B cell (primary cell): ENCODE measurements around the gene CHFR. TPM values are rescaled to one million over a fixed set of nuclear protein-coding genes. Genes with fewer than 3 reads are reported as not detected.

ENCODE experiments used
- ATAC-seq: fragments of 200-7000 bp; cut with Tn5 transposase; one replicate; pipeline ENCODE4 v1.10.0; 2021; ENCODE audit warnings: low read depth, mild to moderate bottlenecking, moderate number of reproducible peaks, moderate library complexity
- CTCF ChIA-PET: fragments of 350-600 bp; sonication (Branson Sonifier 250); formaldehyde crosslinking; loops from one replicate; lab custom pipeline; 2021; ENCODE audit warnings: antibody characterized with exemption, inconsistent platforms; lab: Charles Lee
- POLR2A ChIA-PET: fragments of 350-600 bp; sonication (Branson Sonifier 250); formaldehyde crosslinking; loops from one replicate; lab custom pipeline; 2021; ENCODE audit warnings: antibody characterized with exemption; lab: Charles Lee
- DNase-seq: peaks from one replicate; pipeline ENCODE4 v3.0.0; 2013
- H2AFZ ChIP-seq: 2 replicates; pipeline ENCODE4 v1.6.1; 2012; ENCODE audit warnings: mild to moderate bottlenecking, low read depth, low read length; ENCODE audit not compliant: insufficient read depth, poor library complexity, severe bottlenecking
- H3K27ac ChIP-seq, 2 donors: 1 replicate in 1 of 2; 2 replicates in 1 of 2; pipeline ENCODE4 v1.5.1; 2012 to 2013; ENCODE audit warnings: low read length in 2 of 2, mild to moderate bottlenecking in 2 of 2, moderate library complexity in 1 of 2
- H3K27me3 ChIP-seq, 4 experiments: fragments of 200-600 bp in 1 of 4; sonication (generic) in 1 of 4; replicated peaks in 1 of 4; 1 replicate in 2 of 4; 2 replicates in 2 of 4; pipeline versions ENCODE4 v1.6.1 to v1.7.0; 2013 to 2016; ENCODE audit warnings: low read length in 3 of 4, mild to moderate bottlenecking in 2 of 4, mixed read lengths in 1 of 4, moderate library complexity in 1 of 4; ENCODE audit not compliant: insufficient read depth in 4 of 4, control insufficient read depth in 3 of 4; ENCODE audit errors: control extremely low read depth in 1 of 4
- H3K36me3 ChIP-seq, 2 experiments: replicated peaks in 1 of 2; 1 replicate in 1 of 2; 2 replicates in 1 of 2; pipeline versions ENCODE4 v1.6.1 to v1.7.1; 2013; ENCODE audit warnings: low read length in 1 of 2; ENCODE audit not compliant: insufficient read depth in 2 of 2, control insufficient read depth in 1 of 2; ENCODE audit errors: control extremely low read depth in 1 of 2, extremely low read depth in 1 of 2
- H3K4me1 ChIP-seq, 2 donors: fragments of 200-600 bp in 1 of 2; sonication (generic) in 1 of 2; 1 replicate in 1 of 2; 2 replicates in 1 of 2; pipeline versions ENCODE4 v1.5.1 to v1.6.1; 2013 to 2017; ENCODE audit warnings: low read length in 2 of 2; ENCODE audit not compliant: control insufficient read depth in 2 of 2, insufficient read depth in 2 of 2
- H3K4me2 ChIP-seq: replicated peaks from 2 replicates; pipeline ENCODE3; 2012; ENCODE audit warnings: mild to moderate bottlenecking, low read depth, low read length; ENCODE audit not compliant: poor library complexity, severe bottlenecking
- H3K4me3 ChIP-seq, 5 experiments: fragments of 200-600 bp in 1 of 5; sonication (generic) in 1 of 5; 1 replicate in 3 of 5; 2 replicates in 2 of 5; pipeline versions ENCODE4 v1.5.1 to v1.7.0; 2011 to 2016; ENCODE audit warnings: low read length in 4 of 5, mild to moderate bottlenecking in 4 of 5, low read depth in 2 of 5, control low read depth in 1 of 5, moderate library complexity in 1 of 5; ENCODE audit not compliant: insufficient read depth in 1 of 5; ENCODE audit errors: control extremely low read depth in 1 of 5, extremely low read depth in 1 of 5
- H3K79me2 ChIP-seq: fragments of 200-600 bp; sonication (generic); one replicate; pipeline ENCODE4 v1.6.0; 2016; ENCODE audit warnings: low read length; ENCODE audit not compliant: control insufficient read depth, insufficient read depth
- H3K9ac ChIP-seq: fragments of 200-600 bp; sonication (generic); 2 replicates; pipeline ENCODE4 v1.6.1; 2017; ENCODE audit warnings: mild to moderate bottlenecking, low read length, moderate library complexity
- H3K9me3 ChIP-seq, 3 donors: one replicate each; pipeline versions ENCODE4 v1.6.1 to v1.7.1; 2013; ENCODE audit warnings: low read length in 2 of 3; ENCODE audit not compliant: control insufficient read depth in 2 of 3, insufficient read depth in 1 of 3; ENCODE audit errors: control extremely low read depth in 1 of 3
- H4K20me1 ChIP-seq: 2 replicates; pipeline ENCODE4 v1.6.0; 2012; ENCODE audit warnings: mild to moderate bottlenecking, low read length; ENCODE audit not compliant: insufficient read depth, control insufficient read depth, poor library complexity, severe bottlenecking
- H3K27ac Mint-ChIP-seq: one replicate; pipeline ENCODE4 v1.8.0; 2021; ENCODE audit warnings: mixed read lengths
- H3K27me3 Mint-ChIP-seq: one replicate; pipeline ENCODE4 v1.8.0; 2021; ENCODE audit warnings: mixed read lengths
- H3K4me1 Mint-ChIP-seq: one replicate; pipeline ENCODE4 v1.8.0; 2021; ENCODE audit warnings: mixed read lengths
- H3K4me3 Mint-ChIP-seq: one replicate; pipeline ENCODE4 v1.8.0; 2021; ENCODE audit warnings: mixed read lengths
- H3K9me3 Mint-ChIP-seq: one replicate; pipeline ENCODE4 v1.8.0; 2022; ENCODE audit warnings: mixed read lengths; ENCODE audit not compliant: insufficient read depth
- CTCF ChIP-seq: fragments of 200-600 bp; IDR thresholded peaks from one replicate; pipeline ENCODE4 v1.8.0; 2022; ENCODE audit warnings: antibody characterized with exemption, mild to moderate bottlenecking
- EZH2 ChIP-seq: IDR thresholded peaks from 2 replicates; pipeline ENCODE4 v1.6.1; 2012; ENCODE audit warnings: borderline replicate concordance, low read depth, mild to moderate bottlenecking, moderate library complexity, low read length; ENCODE audit not compliant: insufficient read depth, poor library complexity, severe bottlenecking
- WGBS: methylation state at CpG from one replicate; pipeline ENCODE4 v1.1.5; 2013; ENCODE audit warnings: missing lambda C conversion rate; ENCODE audit not compliant: insufficient coverage; 5-methylcytosine and 5-hydroxymethylcytosine counted together
- intact Hi-C: fragments of 100-400 bp; cut with micrococcal nuclease; formaldehyde crosslinking; loops from one replicate; pipeline ENCODE4 v1.10.0; 2022
- polyA plus RNA-seq: library from polyadenylated mRNA; depleted of rRNA; stranded (reverse); fragments of >200 nt; gene quantifications from 2 replicates; pipeline ENCODE4 v1.2.3, GENCODE V29; 2012
- total RNA-seq, 2 donors: library from RNA; stranded (reverse); fragments of 120-200 nt in 1 of 2; gene quantifications; 1 replicate in 1 of 2; 2 replicates in 1 of 2; pipeline versions ENCODE4 v1.2.3 to v1.2.4, GENCODE V29; 2013 to 2022

The CHFR gene
- total and polyA plus RNA-seq, 2 donors (not counting 1 experiment from before 2014, with no cell fraction given), result 83.8 to 92.5 TPM

- Histone ChIP-seq H3K4me1 (no peaks in the 10 kb centered on the region), H3K79me2 (peaks cover 9% of the 10 kb centered on the region), H3K9me3 (peaks cover 0 to 7% (median 0%) of the 10 kb centered on the region in 3 donors), H4K20me1 (peaks cover 13% of the 10 kb centered on the region), H3K4me3 (no peak overlapping the region), H3K36me3 (peaks cover 0 to 54% of the 10 kb centered on the region in 2 experiments), H2AFZ (no peak overlapping the region), H3K4me2 (no peak overlapping the region), H3K9ac (no peak overlapping the region), H3K27ac (no peak overlapping the region), H3K27me3 (no peaks in the 10 kb centered on the region)
- CTCF ChIA-PET, result interaction anchor here (0.9 kb wide), 1 partner anchor 9 kb away, joined by 3 read pairs; no protein-coding TSS in a partner anchor
- Mint-ChIP-seq H3K27ac (no peak overlapping the region), H3K4me1 (no peaks in the 10 kb centered on the region), H3K9me3 (no peaks in the 10 kb centered on the region), H3K27me3 (no peaks in the 10 kb centered on the region), H3K4me3 (no peak overlapping the region)
- WGBS, result 96% methylated on average over 20 of the region's 21 CpGs
- intact Hi-C loops, result no loop called here
- DNase-seq (no peak), ATAC-seq (no peak)
- TF ChIP-seq EZH2, result no peak
- TF ChIP-seq CTCF, result no peak
- POLR2A ChIA-PET, result no interaction called here
Measured at GRCh38 chr12:132842449-132843045, 44.9 kb downstream of the CHFR start.

- DNase-seq (no peak), ATAC-seq (no peak)
- Histone ChIP-seq H3K4me3 (no peak overlapping the region), H3K27me3 (no peaks in the 10 kb centered on the region), H3K9ac (no peak overlapping the region), H3K4me1 (no peaks in the 10 kb centered on the region), H3K4me2 (no peak overlapping the region), H3K79me2 (peaks cover 9% of the 10 kb centered on the region), H2AFZ (no peak overlapping the region), H3K9me3 (peaks cover 0 to 7% (median 0%) of the 10 kb centered on the region in 3 donors), H3K36me3 (peaks cover 0 to 45% of the 10 kb centered on the region in 2 experiments), H3K27ac (no peak overlapping the region), H4K20me1 (peaks cover 13% of the 10 kb centered on the region)
- 97% methylated on average over 15 of the region's 15 CpGs for WGBS
- H3K27ac Mint-ChIP-seq, result no peak overlapping the region
- no peaks in the 10 kb centered on the region for H3K9me3 Mint-ChIP-seq
- TF ChIP-seq EZH2 (no peak), CTCF (no peak)
- peaks cover 6% of the 10 kb centered on the region for H3K4me1 Mint-ChIP-seq
- POLR2A ChIA-PET, result no interaction called here
- intact Hi-C loops, result no loop called here
- H3K27me3 Mint-ChIP-seq, result no peaks in the 10 kb centered on the region
- H3K4me3 Mint-ChIP-seq, result no peak overlapping the region
- CTCF ChIA-PET, result no interaction called here
Measured at GRCh38 chr12:132841151-132841550, 46.3 kb downstream of the CHFR start.
